Tibial artery (tissue), 4 donors: ENCODE measurements around the gene PRR5L.

Experiments
- DNase-seq, 2 donors: peaks; one replicate each; pipeline ENCODE4 v3.0.0-alpha.2; 2019
- H3K27ac ChIP-seq, 2 donors: fragments of 200-600 bp; sonication (generic) in 1 of 2; 1 replicate in 1 of 2; 2 replicates in 1 of 2; pipeline ENCODE4 v1.5.1; 2018 to 2019; ENCODE audit warnings: mild to moderate bottlenecking in 1 of 2
- H3K27me3 ChIP-seq, 2 donors: fragments of 200-600 bp; sonication (generic) in 1 of 2; one replicate each; pipeline versions ENCODE4 v1.5.1 to v1.6.0; 2016 to 2019
- H3K36me3 ChIP-seq, 3 donors: fragments of 200-600 bp; sonication (generic) in 2 of 3; one replicate each; pipeline ENCODE4 v1.5.1; 2016 to 2019; ENCODE audit warnings: mild to moderate bottlenecking in 2 of 3
- H3K4me1 ChIP-seq, 4 donors: fragments of 200-600 bp; sonication (generic) in 2 of 4; 1 replicate in 3 of 4; 2 replicates in 1 of 4; pipeline ENCODE4 v1.5.1; 2016 to 2019
- H3K4me3 ChIP-seq, 2 donors: fragments of 200-600 bp; sonication (generic) in 1 of 2; 1 replicate in 1 of 2; 2 replicates in 1 of 2; pipeline ENCODE4 v1.5.1; 2018 to 2019; ENCODE audit warnings: mild to moderate bottlenecking in 2 of 2
- H3K9me3 ChIP-seq, 3 donors: fragments of 200-600 bp; sonication (generic) in 1 of 3; one replicate each; pipeline ENCODE4 v1.5.1; 2016 to 2019
- CTCF ChIP-seq, 2 experiments: fragments of 200-600 bp in 1 of 2; fragments of 450-650 bp in 1 of 2; IDR thresholded peaks; one replicate each; pipeline ENCODE4 v1.5.1; 2017 to 2019; ENCODE audit warnings: antibody characterized with exemption in 2 of 2, mild to moderate bottlenecking in 1 of 2, moderate library complexity in 1 of 2
- intact Hi-C: fragments of 100-400 bp; cut with DNase I; formaldehyde crosslinking; loops from one replicate; pipeline ENCODE4 v1.15.0; 2023; ENCODE audit warnings: low total_unique reads

Gene PRR5L

GRCh38 chr11:36345535-36346141 lies 49.5 kb downstream of the PRR5L start:
- H3K27me3 ChIP-seq: peaks cover 0 to 5% of the 10 kb centered on the region in 2 donors
- H3K27ac ChIP-seq: no peak overlapping the region
- DNase-seq: no peak
- H3K36me3 ChIP-seq: no peaks in the 10 kb centered on the region
- no peaks in the 10 kb centered on the region for H3K4me1 ChIP-seq
- no peak for TF ChIP-seq CTCF (IDR thresholded peaks at IDR 0.05)
- no peak overlapping the region for H3K4me3 ChIP-seq
- H3K9me3 ChIP-seq: no peaks in the 10 kb centered on the region
- intact Hi-C loops: no loop called here

GRCh38 chr11:36346562-36347383 lies 50.7 kb downstream of the PRR5L start:
- DNase-seq: no peak
- Histone ChIP-seq H3K27ac (no peak overlapping the region), H3K9me3 (no peaks in the 10 kb centered on the region), H3K36me3 (no peaks in the 10 kb centered on the region), H3K4me1 (no peaks in the 10 kb centered on the region), H3K27me3 (no peaks in the 10 kb centered on the region), H3K4me3 (no peak overlapping the region)
- TF ChIP-seq CTCF (IDR thresholded peaks at IDR 0.05): no peak
- intact Hi-C loops: no loop called here

GRCh38 chr11:36347384-36347906 lies 51.4 kb downstream of the PRR5L start:
- Histone ChIP-seq H3K9me3 (no peaks in the 10 kb centered on the region), H3K36me3 (no peaks in the 10 kb centered on the region), H3K27ac (no peak overlapping the region), H3K4me1 (no peaks in the 10 kb centered on the region), H3K27me3 (no peaks in the 10 kb centered on the region), H3K4me3 (no peak overlapping the region)
- intact Hi-C loops: no loop called here
- DNase-seq: no peak
- no peak for TF ChIP-seq CTCF (IDR thresholded peaks at IDR 0.05)

- intact Hi-C loops: no loop called here
- no peaks in the 10 kb centered on the region for H3K4me1 ChIP-seq
- no peaks in the 10 kb centered on the region for H3K36me3 ChIP-seq
- H3K9me3 ChIP-seq: no peaks in the 10 kb centered on the region
- TF ChIP-seq CTCF (IDR thresholded peaks at IDR 0.05): no peak
- DNase-seq: no peak
- no peak overlapping the region for H3K27ac ChIP-seq
- no peaks in the 10 kb centered on the region for H3K27me3 ChIP-seq
- H3K4me3 ChIP-seq: no peak overlapping the region
Observed at GRCh38 chr11:36349351-36350136, 53.5 kb downstream of the PRR5L start.

- intact Hi-C loops: no loop called here
Observed at GRCh38 chr11:36350137-36350513, 54.0 kb downstream of the PRR5L start.

More at GRCh38 chr11:36350137-36350513, 54.0 kb downstream of the PRR5L start:
- H3K4me1 ChIP-seq: no peaks in the 10 kb centered on the region
- H3K27me3 ChIP-seq: no peaks in the 10 kb centered on the region
- H3K4me3 ChIP-seq: no peak overlapping the region
- no peaks in the 10 kb centered on the region for H3K36me3 ChIP-seq
- DNase-seq: no peak
- no peaks in the 10 kb centered on the region for H3K9me3 ChIP-seq
- no peak for TF ChIP-seq CTCF (IDR thresholded peaks at IDR 0.05)
- no peak overlapping the region for H3K27ac ChIP-seq
